Gastroesophageal sphincter (tissue), 3 donors: Measurements from ENCODE around the gene SEC61A2.

Experiments used
- EP300 ChIP-seq: sonication (generic); formaldehyde crosslinking; IDR thresholded peaks from one replicate; pipeline ENCODE4 v1.6.1; 2017; ENCODE audit warnings: antibody characterized with exemption, mild to moderate bottlenecking
- POLR2A ChIP-seq, 2 donors: fragments of 450-650 bp; IDR thresholded peaks; one replicate each; pipeline ENCODE4 v1.6.1; 2017; ENCODE audit warnings: antibody characterized with exemption in 2 of 2, mild to moderate bottlenecking in 2 of 2, moderate library complexity in 1 of 2
- POLR2AphosphoS5 ChIP-seq: sonication (generic); formaldehyde crosslinking; IDR thresholded peaks from one replicate; pipeline ENCODE4 v1.6.1; 2017; ENCODE audit warnings: antibody characterized with exemption
- TF ChIP-seq, protein P1 (sequence below), 4 experiments: fragments of 200-600 bp in 2 of 4; fragments of 450-650 bp in 2 of 4; sonication (generic) in 1 of 4; IDR thresholded peaks; one replicate each; pipeline ENCODE4 v1.5.1; 2017 to 2019; ENCODE audit warnings: antibody characterized with exemption in 4 of 4, mild to moderate bottlenecking in 2 of 4, moderate library complexity in 2 of 4

DNA sequence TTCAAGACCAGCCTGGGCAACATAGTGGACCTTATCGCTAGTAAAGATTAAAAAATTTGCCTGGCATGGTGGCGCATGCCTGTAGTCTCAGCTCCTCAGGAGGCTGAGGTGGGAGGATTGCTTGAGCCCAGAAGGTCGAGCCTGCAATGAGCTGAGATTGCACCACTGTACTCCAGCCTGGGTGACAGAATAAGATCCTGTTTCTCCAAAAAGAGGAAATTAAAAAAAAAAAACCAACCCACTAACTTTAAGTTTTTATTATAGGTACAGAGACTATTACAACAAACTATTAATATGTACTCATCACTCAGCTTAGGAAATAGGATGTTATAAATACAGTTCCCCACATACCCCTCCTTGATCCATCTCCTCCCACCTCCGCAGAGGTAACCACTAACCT is 30.5 kb upstream of the SEC61A2 start:
- TF ChIP-seq EP300 (no peak), POLR2A (IDR thresholded peaks at IDR 0.05) (no peak), POLR2AphosphoS5 (no peak)
- TF ChIP-seq, protein P1, sequence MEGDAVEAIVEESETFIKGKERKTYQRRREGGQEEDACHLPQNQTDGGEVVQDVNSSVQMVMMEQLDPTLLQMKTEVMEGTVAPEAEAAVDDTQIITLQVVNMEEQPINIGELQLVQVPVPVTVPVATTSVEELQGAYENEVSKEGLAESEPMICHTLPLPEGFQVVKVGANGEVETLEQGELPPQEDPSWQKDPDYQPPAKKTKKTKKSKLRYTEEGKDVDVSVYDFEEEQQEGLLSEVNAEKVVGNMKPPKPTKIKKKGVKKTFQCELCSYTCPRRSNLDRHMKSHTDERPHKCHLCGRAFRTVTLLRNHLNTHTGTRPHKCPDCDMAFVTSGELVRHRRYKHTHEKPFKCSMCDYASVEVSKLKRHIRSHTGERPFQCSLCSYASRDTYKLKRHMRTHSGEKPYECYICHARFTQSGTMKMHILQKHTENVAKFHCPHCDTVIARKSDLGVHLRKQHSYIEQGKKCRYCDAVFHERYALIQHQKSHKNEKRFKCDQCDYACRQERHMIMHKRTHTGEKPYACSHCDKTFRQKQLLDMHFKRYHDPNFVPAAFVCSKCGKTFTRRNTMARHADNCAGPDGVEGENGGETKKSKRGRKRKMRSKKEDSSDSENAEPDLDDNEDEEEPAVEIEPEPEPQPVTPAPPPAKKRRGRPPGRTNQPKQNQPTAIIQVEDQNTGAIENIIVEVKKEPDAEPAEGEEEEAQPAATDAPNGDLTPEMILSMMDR (IDR thresholded peaks at IDR 0.05): no peak
